Gastroesophageal sphincter (tissue), 4 donors: ENCODE results near the gene PHLDB2. TPM values are rescaled to one million over a fixed set of nuclear protein-coding genes. Genes with fewer than 3 reads are reported as not detected.

Source experiments
- ATAC-seq: fragments of 150-250 bp; one replicate; pipeline ENCODE4 v1.9.1; 2016; ENCODE audit warnings: mild to moderate bottlenecking, moderate library complexity
- H3K27ac ChIP-seq, 4 donors: fragments of 200-600 bp; sonication (generic) in 3 of 4; 1 replicate in 3 of 4; 2 replicates in 1 of 4; pipeline ENCODE4 v1.5.1; 2016 to 2019
- H3K27me3 ChIP-seq: fragments of 200-600 bp; sonication (generic); one replicate; pipeline ENCODE4 v1.5.1; 2019
- H3K36me3 ChIP-seq, 2 donors: fragments of 200-600 bp; sonication (generic); one replicate each; pipeline ENCODE4 v1.5.1; 2019; ENCODE audit warnings: control low read depth in 1 of 2
- H3K4me1 ChIP-seq, 3 donors: fragments of 200-600 bp; sonication (generic); 1 replicate in 2 of 3; 2 replicates in 1 of 3; pipeline ENCODE4 v1.5.1; 2016 to 2019; ENCODE audit warnings: control low read depth in 2 of 3
- H3K4me3 ChIP-seq, 2 donors: fragments of 200-600 bp; sonication (generic); one replicate each; pipeline ENCODE4 v1.5.1; 2019; ENCODE audit warnings: mild to moderate bottlenecking in 1 of 2, moderate library complexity in 1 of 2
- H3K9me3 ChIP-seq, 3 donors: fragments of 200-600 bp; sonication (generic); one replicate each; pipeline ENCODE4 v1.5.1; 2017 to 2019; ENCODE audit warnings: control low read depth in 2 of 3
- CTCF ChIP-seq, 4 experiments: fragments of 200-600 bp in 2 of 4; fragments of 450-650 bp in 2 of 4; sonication (generic) in 1 of 4; IDR thresholded peaks; one replicate each; pipeline ENCODE4 v1.5.1; 2017 to 2019; ENCODE audit warnings: antibody characterized with exemption in 4 of 4, mild to moderate bottlenecking in 2 of 4, moderate library complexity in 2 of 4
- EP300 ChIP-seq: sonication (generic); formaldehyde crosslinking; IDR thresholded peaks from one replicate; pipeline ENCODE4 v1.6.1; 2017; ENCODE audit warnings: antibody characterized with exemption, mild to moderate bottlenecking
- POLR2A ChIP-seq, 2 donors: fragments of 450-650 bp; IDR thresholded peaks; one replicate each; pipeline ENCODE4 v1.6.1; 2017; ENCODE audit warnings: antibody characterized with exemption in 2 of 2, mild to moderate bottlenecking in 2 of 2, moderate library complexity in 1 of 2
- POLR2AphosphoS5 ChIP-seq: sonication (generic); formaldehyde crosslinking; IDR thresholded peaks from one replicate; pipeline ENCODE4 v1.6.1; 2017; ENCODE audit warnings: antibody characterized with exemption
- WGBS, 2 donors: methylation state at CpG; one replicate each; pipeline ENCODE4 v1.1.5; 2018; ENCODE audit warnings: low coverage in 1 of 2; 5-methylcytosine and 5-hydroxymethylcytosine counted together
- total RNA-seq, 4 donors: library from RNA; depleted of rRNA; stranded (reverse); fragments of >200 nt; gene quantifications; one replicate each; pipeline ENCODE4 v1.1.0, GENCODE V29; 2016

The PHLDB2 gene
- total RNA-seq, 4 donors from 2014 or later, result 52.1 to 115 (median 77.4) TPM

DNA sequence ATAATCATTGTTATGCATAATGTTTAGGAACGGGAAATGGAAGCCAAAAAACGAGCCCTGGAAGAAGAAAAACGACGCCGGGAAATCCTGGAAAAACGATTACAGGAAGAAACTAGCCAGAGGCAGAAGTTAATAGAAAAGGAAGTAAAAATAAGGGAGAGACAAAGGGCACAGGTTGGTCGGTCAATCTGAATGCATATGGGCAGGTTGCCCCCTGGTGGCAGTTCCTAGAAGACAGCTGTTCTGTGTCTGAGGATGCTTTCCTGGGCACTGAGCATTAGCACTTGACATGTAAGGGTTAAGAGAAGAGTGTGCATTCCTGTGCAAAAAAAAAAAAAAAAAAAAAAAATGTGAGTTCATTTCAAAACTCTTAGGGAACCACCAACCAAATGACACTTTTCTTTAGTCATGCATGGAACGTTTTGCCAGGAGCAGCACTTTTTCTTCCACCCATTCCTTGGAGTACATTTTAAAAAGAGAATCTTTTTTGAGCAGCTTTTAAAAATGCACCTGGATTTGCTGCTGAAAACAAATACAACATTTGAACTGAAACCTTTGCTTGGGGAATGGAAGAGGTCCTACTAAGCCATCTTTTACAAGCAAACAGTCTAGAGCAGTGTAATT is 108.7 kb downstream of the PHLDB2 start:
- H3K4me1 ChIP-seq, result peaks cover 5 to 31% (median 14%) of the 10 kb centered on the region in 3 donors
- peak overlapping the region; percentile 23 to 57 (median 48) for H3K27ac ChIP-seq
- TF ChIP-seq EP300 (no peak), CTCF (IDR thresholded peaks at IDR 0.05) (peak; percentile 89 to 95 (median 92)), POLR2AphosphoS5 (peak; percentile 39), POLR2A (IDR thresholded peaks at IDR 0.05) (no peak)
- H3K9me3 ChIP-seq, result no peaks in the 10 kb centered on the region
- 2 to 3% methylated on average over 8 of the region's 8 CpGs for WGBS, 2 donors
- no peaks in the 10 kb centered on the region for H3K27me3 ChIP-seq
- peaks cover 0 to 49% of the 10 kb centered on the region in 2 donors for H3K36me3 ChIP-seq
- no peak overlapping the region for H3K4me3 ChIP-seq
- ATAC-seq, result peak; percentile 88

DNA sequence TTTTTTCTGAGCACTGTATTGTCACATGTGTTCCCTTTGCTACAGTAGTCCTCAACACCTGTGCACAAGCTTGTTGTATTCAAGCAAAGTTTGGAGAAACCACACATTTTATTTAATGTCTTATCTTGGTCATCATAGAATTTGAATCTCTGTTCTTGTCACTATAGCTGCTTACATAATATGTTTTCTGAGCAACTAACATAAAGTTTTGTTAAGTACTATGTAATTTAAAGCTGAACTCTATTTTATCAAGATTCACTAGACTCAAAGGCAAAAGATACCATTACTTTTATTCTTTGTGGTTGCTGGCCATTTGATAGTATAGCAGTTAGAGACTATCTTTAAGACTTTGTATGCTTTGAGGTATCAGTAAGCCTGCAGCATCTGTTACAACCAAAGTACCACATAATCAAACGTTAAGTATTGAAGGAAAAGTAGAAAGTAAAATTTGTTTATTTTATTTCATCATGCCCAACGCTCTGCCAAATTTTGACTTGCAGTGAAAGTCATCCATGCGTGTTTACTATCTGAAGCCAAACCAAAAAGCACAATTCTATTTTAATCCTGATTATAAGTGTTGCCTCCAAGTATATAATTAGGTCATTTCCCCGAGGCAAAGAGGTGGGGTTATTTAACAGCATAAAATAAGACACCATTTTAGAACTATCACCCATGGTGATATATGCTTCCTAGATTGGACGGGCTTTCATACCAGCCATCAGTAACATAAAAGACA is 109.4 kb downstream of the PHLDB2 start:
- peak; percentile 26 for ATAC-seq
- H3K27me3 ChIP-seq, result no peaks in the 10 kb centered on the region
- peaks cover 0 to 49% of the 10 kb centered on the region in 2 donors for H3K36me3 ChIP-seq
- H3K4me3 ChIP-seq, result no peak overlapping the region
- H3K9me3 ChIP-seq, result no peaks in the 10 kb centered on the region
- WGBS, 2 donors, result 22 to 24% methylated on average over 4 to 5 of the region's 5 CpGs
- H3K27ac ChIP-seq, result peak overlapping the region in 3 of 4 donors; percentile 7 to 53 (median 41)
- H3K4me1 ChIP-seq, result peaks cover 5 to 31% (median 14%) of the 10 kb centered on the region in 3 donors
- TF ChIP-seq POLR2AphosphoS5 (peak; percentile 65), EP300 (no peak), POLR2A (IDR thresholded peaks at IDR 0.05) (no peak), CTCF (IDR thresholded peaks at IDR 0.05) (no peak)

DNA sequence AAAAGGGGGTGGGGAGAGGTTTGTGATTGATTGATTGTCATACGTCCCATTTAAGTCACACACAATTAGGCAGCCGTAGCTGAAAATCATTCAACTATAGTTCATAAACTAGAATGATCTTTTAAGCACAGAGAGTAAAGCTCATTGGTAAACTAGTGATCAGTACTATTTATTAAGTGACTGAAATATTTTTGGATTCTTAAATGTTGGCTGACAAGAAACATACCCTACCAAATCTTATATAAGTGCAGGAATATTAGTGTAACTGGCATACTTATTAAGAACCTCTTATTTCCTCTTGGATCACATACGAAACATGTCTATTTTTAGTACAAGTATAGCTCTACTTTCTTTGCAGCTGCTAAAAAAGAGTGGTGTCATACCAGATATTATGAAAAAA is 111.3 kb downstream of the PHLDB2 start:
- H3K27me3 ChIP-seq, result no peaks in the 10 kb centered on the region
- no peaks in the 10 kb centered on the region for H3K9me3 ChIP-seq
- WGBS, 2 donors, result 56 to 72% methylated on average over 3 of the region's 3 CpGs
- peak overlapping the region in 1 of 4 donors; percentile 1 for H3K27ac ChIP-seq
- peaks cover 0 to 49% of the 10 kb centered on the region in 2 donors for H3K36me3 ChIP-seq
- H3K4me3 ChIP-seq, result no peak overlapping the region
- no peak for TF ChIP-seq CTCF (IDR thresholded peaks at IDR 0.05)
- no peak for TF ChIP-seq POLR2A (IDR thresholded peaks at IDR 0.05)
- TF ChIP-seq POLR2AphosphoS5, result no peak
- no peak for TF ChIP-seq EP300
- ATAC-seq, result no peak
- peaks cover 5 to 31% (median 14%) of the 10 kb centered on the region in 3 donors for H3K4me1 ChIP-seq

- peak overlapping the region in 1 of 4 donors; percentile 1 for H3K27ac ChIP-seq
- H3K36me3 ChIP-seq, result peaks cover 0 to 47% of the 10 kb centered on the region in 2 donors
- 76 to 86% methylated on average over 9 to 10 of the region's 11 CpGs for WGBS, 2 donors
- H3K9me3 ChIP-seq, result no peaks in the 10 kb centered on the region
- no peak for TF ChIP-seq CTCF (IDR thresholded peaks at IDR 0.05)
- no peak for TF ChIP-seq EP300
- no peak for TF ChIP-seq POLR2AphosphoS5
- no peak for TF ChIP-seq POLR2A (IDR thresholded peaks at IDR 0.05)
- H3K4me1 ChIP-seq, result peaks cover 5 to 28% (median 14%) of the 10 kb centered on the region in 3 donors
- no peaks in the 10 kb centered on the region for H3K27me3 ChIP-seq
- ATAC-seq, result no peak
- no peak overlapping the region for H3K4me3 ChIP-seq
Observed at GRCh38 chr3:111971533-111972130, 112.6 kb downstream of the PHLDB2 start.
